HEK293 (cell line): Measurements from ENCODE around the gene SP8.

Experiments
- CTCF ChIA-PET: fragments of 350-600 bp; formaldehyde crosslinking; extraction: SDS; loops from one replicate; lab custom pipeline; 2021; ENCODE audit warnings: antibody characterized with exemption; lab: Yijun Ruan, JAX
- POLR2A ChIA-PET: fragments of 300-600 bp; formaldehyde crosslinking; extraction: SDS; loops from one replicate; lab custom pipeline; 2020; ENCODE audit warnings: antibody characterized with exemption, inconsistent platforms; lab: Yijun Ruan, JAX
- H3K27ac ChIP-seq: fragments of 200-500 bp; sonication (Bioruptor generic); 2 replicates; pipeline ENCODE4 v1.5.1; 2014; ENCODE audit warnings: low read depth, low read length, control low read depth, inconsistent platforms; ENCODE audit errors: extremely low read depth
- H3K36me3 ChIP-seq, 2 experiments: fragments of 200-500 bp in 1 of 2; sonication (Bioruptor generic) in 1 of 2; 1 replicate in 1 of 2; 2 replicates in 1 of 2; pipeline ENCODE4 v1.5.1; 2014 to 2017; ENCODE audit warnings: inconsistent platforms in 2 of 2, low read length in 2 of 2; ENCODE audit not compliant: control insufficient read depth in 2 of 2, insufficient read depth in 1 of 2
- H3K4me1 ChIP-seq: fragments of 200-500 bp; sonication (Bioruptor generic); 2 replicates; pipeline ENCODE4 v1.5.1; 2014; ENCODE audit warnings: mild to moderate bottlenecking, low read length, inconsistent platforms; ENCODE audit not compliant: control insufficient read depth, insufficient read depth
- H3K4me3 ChIP-seq: 2 replicates; pipeline ENCODE4 v1.5.1; 2011; ENCODE audit warnings: low read depth, mild to moderate bottlenecking, control low read depth, low read length, moderate library complexity
- H3K9me3 ChIP-seq: fragments of 200-500 bp; sonication (Bioruptor generic); 2 replicates; pipeline ENCODE4 v1.5.1; 2014; ENCODE audit warnings: low read depth, low read length, inconsistent platforms; ENCODE audit not compliant: control insufficient read depth, insufficient read depth
- CTCF ChIP-seq: fragments of 450-650 bp; formaldehyde crosslinking; IDR thresholded peaks from 2 replicates; pipeline ENCODE4 v1.5.1; 2016; ENCODE audit warnings: missing biosample characterization, missing genetic modification characterization
- EGR2 ChIP-seq: fragments of 450-650 bp; formaldehyde crosslinking; IDR thresholded peaks from 2 replicates; pipeline ENCODE4 v1.5.1; 2016; ENCODE audit warnings: low read depth, missing biosample characterization, missing genetic modification characterization
- HOXC10 ChIP-seq: sonication (generic); formaldehyde crosslinking; IDR thresholded peaks from 2 replicates; pipeline ENCODE4 v1.8.1; 2023; ENCODE audit warnings: mild to moderate bottlenecking, missing genetic modification reagents
- INSM2 ChIP-seq: fragments of 450-650 bp; formaldehyde crosslinking; IDR thresholded peaks from 2 replicates; pipeline ENCODE4 v1.5.1; 2016; ENCODE audit warnings: missing biosample characterization, missing genetic modification characterization
- OSR2 ChIP-seq: fragments of 450-650 bp; formaldehyde crosslinking; IDR thresholded peaks from 2 replicates; pipeline ENCODE4 v1.5.1; 2016; ENCODE audit warnings: missing biosample characterization, missing genetic modification characterization
- PATZ1 ChIP-seq: fragments of 450-650 bp; formaldehyde crosslinking; IDR thresholded peaks from 2 replicates; pipeline ENCODE4 v1.5.1; 2016; ENCODE audit warnings: missing biosample characterization, missing genetic modification characterization
- PRDM4 ChIP-seq: fragments of 450-650 bp; formaldehyde crosslinking; IDR thresholded peaks from 2 replicates; pipeline ENCODE4 v1.5.1; 2017; ENCODE audit warnings: missing biosample characterization, missing genetic modification characterization
- REPIN1 ChIP-seq: fragments of 450-650 bp; formaldehyde crosslinking; IDR thresholded peaks from 2 replicates; pipeline ENCODE4 v1.5.1; 2017; ENCODE audit warnings: missing biosample characterization, missing genetic modification characterization, low read depth
- TRIM28 ChIP-seq: IDR thresholded peaks from 2 replicates; pipeline ENCODE4 v1.6.1; 2011; ENCODE audit warnings: low read length, control low read depth, borderline replicate concordance
- WT1 ChIP-seq: fragments of 450-650 bp; formaldehyde crosslinking; IDR thresholded peaks from 2 replicates; pipeline ENCODE4 v1.5.1; 2016; ENCODE audit warnings: missing biosample characterization, missing genetic modification characterization
- ZBTB1 ChIP-seq: fragments of 450-650 bp; formaldehyde crosslinking; IDR thresholded peaks from 2 replicates; pipeline ENCODE4 v1.5.1; 2016; ENCODE audit warnings: missing biosample characterization, missing genetic modification characterization
- ZBTB20 ChIP-seq: fragments of 450-650 bp; formaldehyde crosslinking; IDR thresholded peaks from 2 replicates; pipeline ENCODE4 v1.5.1; 2016; ENCODE audit warnings: missing biosample characterization, missing genetic modification characterization
- ZBTB7A ChIP-seq: fragments of 450-650 bp; formaldehyde crosslinking; IDR thresholded peaks from 2 replicates; pipeline ENCODE4 v1.5.1; 2016; ENCODE audit warnings: low read depth, missing biosample characterization, missing genetic modification characterization
- ZFHX2 ChIP-seq: fragments of 450-650 bp; formaldehyde crosslinking; conservative IDR thresholded peaks from 2 replicates; pipeline ENCODE4 v1.5.1; 2016; ENCODE audit warnings: missing biosample characterization, missing genetic modification characterization
- ZNF140 ChIP-seq: fragments of 450-650 bp; formaldehyde crosslinking; IDR thresholded peaks from 2 replicates; pipeline ENCODE4 v1.5.1; 2016; ENCODE audit warnings: missing biosample characterization, missing genetic modification characterization
- ZNF155 ChIP-seq: fragments of 450-650 bp; formaldehyde crosslinking; IDR thresholded peaks from 2 replicates; pipeline ENCODE4 v1.5.1; 2016; ENCODE audit warnings: missing biosample characterization, missing genetic modification characterization
- ZNF174 ChIP-seq: fragments of 450-650 bp; formaldehyde crosslinking; IDR thresholded peaks from 2 replicates; pipeline ENCODE4 v1.5.0; 2017; ENCODE audit warnings: missing biosample characterization, mild to moderate bottlenecking, missing genetic modification characterization
- ZNF2 ChIP-seq: fragments of 450-650 bp; formaldehyde crosslinking; IDR thresholded peaks from 2 replicates; pipeline ENCODE4 v1.5.1; 2016; ENCODE audit warnings: missing biosample characterization, missing genetic modification characterization
- ZNF221 ChIP-seq: fragments of 450-650 bp; formaldehyde crosslinking; IDR thresholded peaks from 2 replicates; pipeline ENCODE4 v1.5.1; 2017; ENCODE audit warnings: missing biosample characterization, missing genetic modification characterization, borderline replicate concordance
- ZNF248 ChIP-seq: fragments of 450-650 bp; formaldehyde crosslinking; IDR thresholded peaks from 2 replicates; pipeline ENCODE4 v1.5.1; 2017; ENCODE audit warnings: missing biosample characterization, missing genetic modification characterization
- ZNF292 ChIP-seq: fragments of 450-650 bp; formaldehyde crosslinking; IDR thresholded peaks from 2 replicates; pipeline ENCODE4 v1.5.1; 2016; ENCODE audit warnings: low read depth, missing biosample characterization, missing genetic modification characterization, borderline replicate concordance
- ZNF394 ChIP-seq: fragments of 450-650 bp; formaldehyde crosslinking; IDR thresholded peaks from 2 replicates; pipeline ENCODE4 v1.5.1; 2016; ENCODE audit warnings: missing biosample characterization, missing genetic modification characterization, mild to moderate bottlenecking, moderate library complexity, borderline replicate concordance
- ZNF416 ChIP-seq: fragments of 450-650 bp; formaldehyde crosslinking; IDR thresholded peaks from 2 replicates; pipeline ENCODE4 v1.5.1; 2016; ENCODE audit warnings: missing biosample characterization, missing genetic modification characterization
- ZNF423 ChIP-seq: fragments of 450-650 bp; formaldehyde crosslinking; IDR thresholded peaks from 2 replicates; pipeline ENCODE4 v1.5.1; 2016; ENCODE audit warnings: missing biosample characterization, missing genetic modification characterization
- ZNF510 ChIP-seq: fragments of 450-650 bp; formaldehyde crosslinking; IDR thresholded peaks from 2 replicates; pipeline ENCODE4 v1.5.1; 2018; ENCODE audit warnings: mild to moderate bottlenecking, missing genetic modification characterization, missing biosample characterization; ENCODE audit not compliant: insufficient replicate concordance
- ZNF561 ChIP-seq: fragments of 450-650 bp; IDR thresholded peaks from 2 replicates; pipeline ENCODE4 v1.5.1; 2018; ENCODE audit warnings: missing biosample characterization, missing genetic modification characterization, borderline replicate concordance
- ZNF621 ChIP-seq: fragments of 450-650 bp; formaldehyde crosslinking; IDR thresholded peaks from 2 replicates; pipeline ENCODE4 v1.5.1; 2017; ENCODE audit warnings: missing biosample characterization, missing genetic modification characterization
- ZNF624 ChIP-seq: fragments of 450-650 bp; formaldehyde crosslinking; IDR thresholded peaks from 2 replicates; pipeline ENCODE4 v1.5.1; 2017; ENCODE audit warnings: missing biosample characterization, missing genetic modification characterization
- ZNF654 ChIP-seq: fragments of 450-650 bp; formaldehyde crosslinking; IDR thresholded peaks from 2 replicates; pipeline ENCODE4 v1.5.1; 2016; ENCODE audit warnings: low read depth, missing biosample characterization, missing genetic modification characterization
- ZNF664 ChIP-seq: fragments of 450-650 bp; formaldehyde crosslinking; IDR thresholded peaks from 2 replicates; pipeline ENCODE4 v1.5.1; 2016; ENCODE audit warnings: missing biosample characterization, missing genetic modification characterization
- ZSCAN23 ChIP-seq: fragments of 450-650 bp; formaldehyde crosslinking; IDR thresholded peaks from 2 replicates; pipeline ENCODE4 v1.5.1; 2016; ENCODE audit warnings: missing biosample characterization, missing genetic modification characterization

The SP8 gene

GRCh38 chr7:20790375-20790774 is 3.7 kb upstream of the SP8 start:
- TF ChIP-seq ZNF2 (tag by site-specific recombination) (no peak), ZNF174 (tag by site-specific recombination) (no peak), ZNF423 (tag by site-specific recombination) (no peak), ZNF292 (tag by site-specific recombination) (no peak), TRIM28 (no peak), OSR2 (no peak), ZNF221 (no peak), ZNF155 (no peak), PATZ1 (tag by site-specific recombination) (no peak), ZNF561 (tag by site-specific recombination) (no peak), PRDM4 (tag by site-specific recombination) (no peak), ZNF140 (tag by site-specific recombination) (no peak), ZNF654 (no peak), ZNF394 (no peak), ZNF248 (tag by site-specific recombination) (no peak), ZBTB7A (tag by site-specific recombination) (no peak), ZNF664 (tag by site-specific recombination) (no peak), ZNF510 (no peak), ZNF416 (tag by site-specific recombination) (no peak), ZNF621 (no peak)
- TF ChIP-seq, all 188 proteins: peak for 0
- H3K4me3 ChIP-seq: no peak overlapping the region
- no peak overlapping the region for H3K27ac ChIP-seq
- ChIA-PET CTCF (interaction anchor here (0.6 to 1.5 kb wide), 2 partner anchors 13 to 32 kb away, joined by 3 to 8 read pairs; no protein-coding TSS in a partner anchor), POLR2A (interaction anchor here (1.9 kb wide), 1 partner anchor 13 kb away, joined by 7 read pairs; no protein-coding TSS in a partner anchor)
- H3K9me3 ChIP-seq: no peaks in the 10 kb centered on the region
- no peaks in the 10 kb centered on the region for H3K36me3 ChIP-seq
- H3K4me1 ChIP-seq: no peaks in the 10 kb centered on the region

- Histone ChIP-seq H3K4me3 (no peak overlapping the region), H3K36me3 (no peaks in the 10 kb centered on the region), H3K9me3 (no peaks in the 10 kb centered on the region), H3K27ac (no peak overlapping the region), H3K4me1 (no peaks in the 10 kb centered on the region)
- POLR2A ChIA-PET: interaction anchor here (2.1 kb wide), 1 partner anchor 9 kb away, joined by 9 read pairs; no protein-coding TSS in a partner anchor
- CTCF ChIA-PET: interaction anchor here (1.2 kb wide), 2 partner anchors 10 to 465 kb away, joined by 3 to 5 read pairs; no protein-coding TSS in a partner anchor
- TF ChIP-seq INSM2 (tag by site-specific recombination): no peak
- no peak for TF ChIP-seq ZSCAN23 (tag by site-specific recombination)
- TF ChIP-seq ZBTB1: no peak
- TF ChIP-seq CTCF (tag by site-specific recombination): no peak
- TF ChIP-seq ZFHX2 (tag by site-specific recombination): no peak
- no peak for TF ChIP-seq HOXC10
- no peak for TF ChIP-seq ZBTB20 (tag by site-specific recombination)
- TF ChIP-seq WT1 (tag by site-specific recombination): no peak
- no peak for TF ChIP-seq ZNF423 (tag by site-specific recombination)
- TF ChIP-seq ZNF654: no peak
- no peak for TF ChIP-seq EGR2 (tag by site-specific recombination)
- TF ChIP-seq ZNF624 (tag by site-specific recombination): no peak
- no peak for TF ChIP-seq REPIN1 (tag by site-specific recombination)
These were observed 1.8 kb upstream of the SP8 start for GRCh38 chr7:20788420-20788990.
